Neuronal stem cell (in vitro differentiated cells): ENCODE measurements around the gene BANF1.
"Not testable (repeated sequence)": the region's sequence is repeated elsewhere in the genome, so short reads cannot be mapped to it uniquely, and the experiment has no call there.

Experiments
- DNase-seq: peaks from one replicate; pipeline ENCODE4 v3.0.0-alpha.2; 2013; ENCODE audit warnings: low spot score
- H2AFZ ChIP-seq: one replicate; pipeline ENCODE4 v1.6.1; 2013; ENCODE audit warnings: mild to moderate bottlenecking, low read length, inconsistent platforms
- H2AK5ac ChIP-seq: 2 replicates; pipeline ENCODE4 v1.6.1; 2013; ENCODE audit warnings: low read depth, mild to moderate bottlenecking, inconsistent platforms, low read length, moderate library complexity, mixed read lengths
- H2BK120ac ChIP-seq: 2 replicates; pipeline ENCODE4 v1.6.1; 2013; ENCODE audit warnings: low read depth, mild to moderate bottlenecking, inconsistent platforms, low read length, moderate library complexity, mixed read lengths
- H2BK12ac ChIP-seq: one replicate; pipeline ENCODE4 v1.6.1; 2013; ENCODE audit warnings: low read length, inconsistent platforms
- H2BK15ac ChIP-seq: 2 replicates; pipeline ENCODE4 v1.6.1; 2013; ENCODE audit warnings: mild to moderate bottlenecking, low read length, inconsistent platforms, mixed read lengths
- H2BK5ac ChIP-seq: one replicate; pipeline ENCODE4 v1.6.1; 2013; ENCODE audit warnings: inconsistent platforms, mild to moderate bottlenecking, low read length, moderate library complexity
- H3K14ac ChIP-seq: one replicate; pipeline ENCODE4 v1.6.1; 2013; ENCODE audit warnings: low read length, inconsistent platforms
- H3K18ac ChIP-seq: 2 replicates; pipeline ENCODE4 v1.6.1; 2013; ENCODE audit warnings: low read length, inconsistent platforms
- H3K23ac ChIP-seq: 2 replicates; pipeline ENCODE4 v1.6.1; 2013; ENCODE audit warnings: low read depth, mild to moderate bottlenecking, mixed read lengths, low read length, inconsistent platforms; ENCODE audit not compliant: poor library complexity
- H3K27ac ChIP-seq: replicated peaks from 3 replicates; pipeline ENCODE4 v1.5.1; 2013; ENCODE audit warnings: low read length, inconsistent platforms
- H3K27me3 ChIP-seq, 3 experiments: 2 replicates each; pipeline ENCODE4 v1.6.1; 2013; ENCODE audit warnings: low read length in 3 of 3, mild to moderate bottlenecking in 2 of 3, inconsistent platforms in 1 of 3, low read depth in 1 of 3, mixed read lengths in 1 of 3, moderate library complexity in 1 of 3; ENCODE audit not compliant: control insufficient read depth in 3 of 3, insufficient read depth in 3 of 3
- H3K36me3 ChIP-seq, 2 donors: replicated peaks in 1 of 2; 2 replicates each; pipeline ENCODE4 v1.6.1; 2013; ENCODE audit warnings: low read length in 2 of 2; ENCODE audit not compliant: control insufficient read depth in 2 of 2, insufficient read depth in 2 of 2
- H3K4ac ChIP-seq: 2 replicates; pipeline ENCODE4 v1.6.1; 2013; ENCODE audit warnings: inconsistent platforms, mild to moderate bottlenecking, low read length, moderate library complexity
- H3K4me1 ChIP-seq, 2 donors: 1 replicate in 1 of 2; 2 replicates in 1 of 2; pipeline ENCODE4 v1.6.1; 2013; ENCODE audit warnings: low read length in 2 of 2, low read depth in 1 of 2; ENCODE audit not compliant: control insufficient read depth in 2 of 2, insufficient read depth in 1 of 2
- H3K4me2 ChIP-seq: one replicate; pipeline ENCODE4 v1.6.1; 2013; ENCODE audit warnings: mild to moderate bottlenecking, low read length, inconsistent platforms; ENCODE audit not compliant: insufficient read depth, poor library complexity, severe bottlenecking
- H3K4me3 ChIP-seq, 2 donors: 2 replicates each; pipeline ENCODE4 v1.5.1; 2013; ENCODE audit warnings: low read length in 2 of 2, mild to moderate bottlenecking in 2 of 2, inconsistent platforms in 1 of 2, moderate library complexity in 1 of 2
- H3K79me1 ChIP-seq: one replicate; pipeline ENCODE4 v1.6.1; 2013; ENCODE audit warnings: low read depth, mild to moderate bottlenecking, inconsistent platforms, low read length, moderate library complexity
- H3K9ac ChIP-seq: one replicate; pipeline ENCODE4 v1.6.1; 2013; ENCODE audit warnings: mild to moderate bottlenecking, low read depth, low read length, inconsistent platforms; ENCODE audit not compliant: poor library complexity
- H3K9me3 ChIP-seq, 2 donors: replicated peaks in 1 of 2; 2 replicates each; pipeline versions ENCODE3 to v1.6.1; 2013; ENCODE audit warnings: low read length in 2 of 2, mild to moderate bottlenecking in 2 of 2, inconsistent platforms in 1 of 2, low read depth in 1 of 2, mixed read lengths in 1 of 2, moderate library complexity in 1 of 2; ENCODE audit not compliant: control insufficient read depth in 2 of 2, insufficient read depth in 1 of 2
- H4K8ac ChIP-seq: one replicate; pipeline ENCODE4 v1.6.1; 2013; ENCODE audit warnings: low read depth, mild to moderate bottlenecking, inconsistent platforms, low read length, moderate library complexity
- H4K91ac ChIP-seq: one replicate; pipeline ENCODE4 v1.6.1; 2013; ENCODE audit warnings: low read length, low read depth, mild to moderate bottlenecking, inconsistent platforms; ENCODE audit not compliant: poor library complexity
- WGBS, 2 donors: extraction: QIAGEN DNeasy Blood & Tissue Kit; methylation state at CpG; one replicate each; pipeline ENCODE4 v1.1.7; 2013; ENCODE audit warnings: missing lambda C conversion rate in 2 of 2, mixed read lengths in 1 of 2; ENCODE audit not compliant: insufficient read length in 2 of 2, insufficient replicate concordance in 1 of 2; ENCODE audit errors: extremely low coverage in 2 of 2; 5-methylcytosine and 5-hydroxymethylcytosine counted together

BANF1 gene

DNA sequence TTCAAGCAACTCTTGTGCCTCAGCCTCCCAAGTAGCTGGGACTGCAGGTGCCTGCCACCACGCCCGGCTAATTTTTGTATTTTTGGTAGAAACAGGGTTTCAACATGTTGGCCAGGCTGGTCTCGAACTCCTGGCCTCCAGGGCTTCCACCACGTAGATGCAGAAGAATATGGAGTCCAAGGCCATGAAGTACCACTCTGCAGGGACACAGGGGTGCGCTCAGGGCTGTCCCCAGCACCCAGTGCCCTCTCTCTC lies 20.8 kb downstream of the BANF1 start:
- not testable (repeated sequence) for H4K91ac ChIP-seq, H3K4me1 ChIP-seq, H4K8ac ChIP-seq, H3K79me1 ChIP-seq, H3K14ac ChIP-seq, H3K4ac ChIP-seq, H2BK12ac ChIP-seq, H3K18ac ChIP-seq, H3K4me2 ChIP-seq, H3K9me3 ChIP-seq, H3K23ac ChIP-seq, H3K9ac ChIP-seq, H2BK5ac ChIP-seq, H3K4me3 ChIP-seq, H3K27ac ChIP-seq, DNase-seq, H3K36me3 ChIP-seq, H2BK120ac ChIP-seq
- peak overlapping the region; percentile 88 for H2AFZ ChIP-seq
- WGBS, 2 donors = no CpG with 5 or more reads among the region's 5 CpGs
- peak overlapping the region; percentile 25 for H2AK5ac ChIP-seq
- peak overlapping the region; percentile 21 for H2BK15ac ChIP-seq
- peaks cover 0 to 29% (median 13%) of the 10 kb centered on the region in 3 experiments for H3K27me3 ChIP-seq

DNA sequence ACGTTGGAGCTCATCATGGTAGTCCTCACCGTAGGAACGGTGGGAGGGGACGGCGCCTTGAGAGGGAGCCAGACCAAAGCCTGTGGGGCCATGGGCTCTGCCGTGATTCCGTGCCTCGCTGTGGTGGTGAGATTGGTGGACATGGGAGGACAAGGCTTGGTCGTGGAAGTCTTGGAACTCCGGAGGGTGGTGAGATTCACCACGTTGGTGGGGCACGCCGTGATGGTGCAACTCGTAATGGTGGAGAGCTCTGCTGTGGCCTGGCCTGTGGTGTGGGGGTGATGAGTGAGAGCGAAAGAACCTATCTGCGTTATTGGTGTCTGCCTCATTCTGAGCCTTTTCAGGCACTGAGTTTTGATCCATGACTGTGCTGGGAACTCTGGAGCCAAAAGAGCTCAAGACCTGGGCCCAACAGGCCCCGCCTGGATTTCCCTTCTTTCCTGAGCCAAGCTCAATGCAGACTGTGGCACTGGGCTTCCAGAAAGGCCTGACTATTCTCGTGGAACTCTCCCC lies 23.8 kb downstream of the BANF1 start, which contains the start of gene CATSPER1:
Gene CATSPER1 (minus strand): TSS at position 463 of the 513 bp plus-strand sequence. CDS start 100 bp downstream, at position 363.
- Histone ChIP-seq H2BK5ac (peak within 1 kb of the TSS; percentile 53), H3K18ac (peak within 1 kb of the TSS; percentile 17), H3K36me3 (no peaks in the 10 kb centered on the region), H3K27me3 (peaks cover 0 to 17% (median 13%) of the 10 kb centered on the region in 3 experiments), H3K9me3 (no peaks in the 10 kb centered on the region), H4K91ac (no peak within 1 kb of the TSS), H2AFZ (no peak within 1 kb of the TSS), H3K27ac (no peak within 1 kb of the TSS), H3K79me1 (no peaks in the 10 kb centered on the region), H2BK15ac (peak within 1 kb of the TSS; percentile 99), H3K23ac (peak within 1 kb of the TSS; percentile 55), H2BK120ac (no peak within 1 kb of the TSS), H3K14ac (peak within 1 kb of the TSS; percentile 71), H3K4ac (no peak within 1 kb of the TSS), H3K9ac (peak within 1 kb of the TSS; percentile 60), H3K4me2 (no peak within 1 kb of the TSS), H3K4me3 (no peak within 1 kb of the TSS), H2AK5ac (peak within 1 kb of the TSS; percentile 90), H3K4me1 (no peaks in the 10 kb centered on the region), H4K8ac (no peak within 1 kb of the TSS), H2BK12ac (peak within 1 kb of the TSS; percentile 73)
- no CpG with 5 or more reads among the region's 18 CpGs for WGBS, 2 donors
- no peak for DNase-seq

DNA sequence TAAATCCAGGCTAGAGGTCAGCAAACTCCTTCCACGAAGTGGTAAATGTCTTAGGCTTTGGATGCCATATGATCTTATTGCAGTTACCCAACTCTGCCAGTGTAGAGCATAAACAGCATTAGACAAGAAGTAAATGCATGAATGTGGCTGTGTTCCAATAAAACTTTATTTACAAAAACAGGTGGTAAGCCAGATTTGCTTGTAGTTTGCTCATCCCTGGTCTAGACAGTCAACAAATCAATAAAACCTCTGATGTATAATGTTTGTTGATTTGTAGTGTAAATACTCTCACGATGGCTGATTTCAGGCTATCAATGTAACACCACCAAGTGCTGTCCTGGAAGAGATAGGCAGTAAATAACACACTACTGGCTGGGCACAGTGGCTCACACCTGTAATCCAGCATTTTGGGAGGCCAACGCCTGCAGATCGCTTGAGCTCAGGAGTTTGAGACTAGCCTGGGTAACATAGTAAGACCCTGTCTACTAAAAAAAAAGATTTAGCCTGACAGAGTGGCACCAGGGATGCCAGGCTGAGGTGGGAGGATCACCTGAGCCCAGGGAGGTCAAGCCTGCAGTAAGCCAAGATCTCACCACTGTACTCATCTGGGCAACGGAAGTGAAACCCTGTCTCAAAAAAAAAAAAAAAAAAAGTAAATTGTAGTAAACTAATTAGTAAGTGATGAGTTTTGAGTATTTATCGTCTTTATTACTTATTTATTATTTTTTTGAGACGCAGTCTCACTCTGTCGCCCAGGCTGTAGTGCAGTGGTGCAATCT lies 30.8 kb downstream of the BANF1 start:
- H3K4me1 ChIP-seq = no peaks in the 10 kb centered on the region
- H2AK5ac ChIP-seq = no peak overlapping the region
- H3K18ac ChIP-seq = no peak overlapping the region
- no peak overlapping the region for H4K91ac ChIP-seq
- H2BK5ac ChIP-seq = no peak overlapping the region
- no peak overlapping the region for H2BK15ac ChIP-seq
- H3K9me3 ChIP-seq = peaks cover 3 to 4% of the 10 kb centered on the region in 2 donors
- no peak overlapping the region for H3K4ac ChIP-seq
- peak overlapping the region; percentile 21 for H3K14ac ChIP-seq
- H2BK120ac ChIP-seq = no peak overlapping the region
- H4K8ac ChIP-seq = no peak overlapping the region
- H3K79me1 ChIP-seq = no peaks in the 10 kb centered on the region
- H3K9ac ChIP-seq = no peak overlapping the region
- H3K4me2 ChIP-seq = no peak overlapping the region
- no peak overlapping the region for H2AFZ ChIP-seq
- H3K27me3 ChIP-seq = peaks cover 0 to 3% (median 2%) of the 10 kb centered on the region in 3 experiments
- H3K4me3 ChIP-seq = no peak overlapping the region
- no peak for DNase-seq
- no peak overlapping the region for H3K23ac ChIP-seq
- no peak overlapping the region for H3K27ac ChIP-seq
- H3K36me3 ChIP-seq = no peaks in the 10 kb centered on the region
- WGBS, 2 donors = no CpG with 5 or more reads among the region's 8 CpGs
- no peak overlapping the region for H2BK12ac ChIP-seq

DNA sequence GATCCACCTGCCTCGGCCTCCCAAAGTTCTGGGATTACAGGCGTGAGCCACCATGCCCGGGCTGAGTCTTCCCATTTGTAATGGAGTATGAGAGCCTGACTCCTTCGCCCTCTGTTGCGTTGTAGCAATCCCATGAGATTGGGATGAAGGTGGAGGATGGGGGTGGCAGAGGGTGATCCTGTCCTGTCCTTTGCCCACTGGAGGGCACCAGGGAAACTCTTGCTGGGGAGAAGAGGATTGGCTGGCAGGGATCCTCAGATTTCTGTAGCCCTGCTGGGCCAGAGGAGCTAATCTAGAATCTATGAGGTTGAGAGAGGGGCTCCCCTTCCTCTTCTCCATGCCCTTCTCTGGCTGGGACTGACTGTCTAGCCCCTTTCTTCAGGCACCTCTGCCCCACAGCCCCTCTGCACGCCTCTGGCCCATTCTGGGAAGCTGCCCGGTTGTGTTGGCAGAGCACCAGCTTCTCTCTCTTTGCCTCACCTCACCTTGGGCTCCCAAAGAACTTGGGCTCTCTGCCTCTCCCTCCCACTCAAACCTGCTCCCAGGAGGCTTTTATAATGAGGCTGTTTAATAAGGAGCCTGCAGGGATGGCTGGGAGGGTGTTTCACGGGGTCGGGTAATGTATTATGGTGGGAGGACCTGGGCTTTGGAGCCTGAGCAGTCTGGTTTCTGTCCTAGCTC lies 33.5 kb downstream of the BANF1 start:
- peaks cover 4% of the 10 kb centered on the region in 2 donors for H3K9me3 ChIP-seq
- no peak overlapping the region for H3K4me3 ChIP-seq
- H2AK5ac ChIP-seq = no peak overlapping the region
- no peak overlapping the region for H3K9ac ChIP-seq
- no peak overlapping the region for H3K18ac ChIP-seq
- H2BK12ac ChIP-seq = no peak overlapping the region
- H3K23ac ChIP-seq = no peak overlapping the region
- peak overlapping the region; percentile 17 for H2AFZ ChIP-seq
- no peak overlapping the region for H3K14ac ChIP-seq
- no peak for DNase-seq
- no peaks in the 10 kb centered on the region for H3K79me1 ChIP-seq
- no peak overlapping the region for H2BK120ac ChIP-seq
- H3K27ac ChIP-seq = no peak overlapping the region
- peaks cover 0 to 1% of the 10 kb centered on the region in 2 donors for H3K4me1 ChIP-seq
- H2BK15ac ChIP-seq = no peak overlapping the region
- no peak overlapping the region for H4K8ac ChIP-seq
- H3K36me3 ChIP-seq = peaks cover 0 to 3% of the 10 kb centered on the region in 2 donors
- peaks cover 0 to 3% (median 2%) of the 10 kb centered on the region in 3 experiments for H3K27me3 ChIP-seq
- no CpG with 5 or more reads among the region's 9 CpGs for WGBS, 2 donors
- no peak overlapping the region for H3K4me2 ChIP-seq
- H4K91ac ChIP-seq = no peak overlapping the region
- H2BK5ac ChIP-seq = no peak overlapping the region
- no peak overlapping the region for H3K4ac ChIP-seq
